Duodenal mucosa (tissue), 2 donors: Measurements from ENCODE around the gene MYO1F.
A peak's percentile ranks its signal among the peaks of the same experiment; 100 is the strongest.
"Not testable (repeated sequence)": the region's sequence is repeated elsewhere in the genome, so short reads cannot be mapped to it uniquely, and the experiment has no call there.

ENCODE experiments used
- H3K27ac ChIP-seq: one replicate; pipeline ENCODE4 v1.7.0; 2013; ENCODE audit warnings: low read depth, low read length
- H3K27me3 ChIP-seq, 2 donors: one replicate each; pipeline ENCODE4 v1.7.0; 2013; ENCODE audit warnings: low read length in 2 of 2, control low read depth in 1 of 2; ENCODE audit not compliant: insufficient read depth in 2 of 2, control insufficient read depth in 1 of 2
- H3K36me3 ChIP-seq, 2 donors: one replicate each; pipeline ENCODE4 v1.7.0; 2013; ENCODE audit warnings: low read length in 2 of 2, control low read depth in 1 of 2; ENCODE audit not compliant: insufficient read depth in 2 of 2, control insufficient read depth in 1 of 2
- H3K4me1 ChIP-seq, 2 donors: one replicate each; pipeline ENCODE4 v1.7.0; 2013; ENCODE audit warnings: low read length in 2 of 2, control low read depth in 1 of 2; ENCODE audit not compliant: insufficient read depth in 2 of 2, control insufficient read depth in 1 of 2
- H3K4me3 ChIP-seq, 2 donors: one replicate each; pipeline ENCODE4 v1.7.0; 2013; ENCODE audit warnings: low read length in 2 of 2, low read depth in 1 of 2
- H3K9ac ChIP-seq, 2 donors: one replicate each; pipeline ENCODE4 v1.7.0; 2013; ENCODE audit warnings: low read length in 2 of 2, low read depth in 1 of 2
- H3K9me3 ChIP-seq, 2 donors: one replicate each; pipeline ENCODE4 v1.7.0; 2013; ENCODE audit warnings: low read length in 2 of 2, control low read depth in 1 of 2; ENCODE audit not compliant: control insufficient read depth in 1 of 2

The MYO1F gene

GRCh38 chr19:8577247-8577646 lies at the start of gene MYO1F:
TSS of gene MYO1F (minus strand) at chr19:8577442. CDS start at chr19:8577309, 133 bp downstream.
- Histone ChIP-seq H3K36me3 (no peaks in the 10 kb centered on the region), H3K27me3 (peaks cover 0 to 4% of the 10 kb centered on the region in 2 donors), H3K27ac (peak within 1 kb of the TSS; percentile 13), H3K9ac (peak within 1 kb of the TSS; percentile 59 to 79), H3K9me3 (no peaks in the 10 kb centered on the region), H3K4me3 (peak within 1 kb of the TSS; percentile 49 to 83), H3K4me1 (peaks cover 10 to 23% of the 10 kb centered on the region in 2 donors)

GRCh38 chr19:8626842-8627241 lies 49.6 kb upstream of the MYO1F start:
- no peaks in the 10 kb centered on the region for H3K4me1 ChIP-seq
- H3K36me3 ChIP-seq: no peaks in the 10 kb centered on the region
- no peaks in the 10 kb centered on the region for H3K9me3 ChIP-seq
- H3K4me3 ChIP-seq: no peak overlapping the region
- no peak overlapping the region for H3K27ac ChIP-seq
- no peak overlapping the region for H3K9ac ChIP-seq
- H3K27me3 ChIP-seq: no peaks in the 10 kb centered on the region

- not testable (repeated sequence) for H3K36me3 ChIP-seq, H3K9ac ChIP-seq, H3K9me3 ChIP-seq, H3K27ac ChIP-seq, H3K4me3 ChIP-seq, H3K27me3 ChIP-seq, H3K4me1 ChIP-seq
Measured at GRCh38 chr19:8622886-8623285, 45.6 kb upstream of the MYO1F start.

GRCh38 chr19:8618751-8619150 lies 41.5 kb upstream of the MYO1F start:
- H3K27ac ChIP-seq: no peak overlapping the region
- H3K27me3 ChIP-seq: peaks cover 0 to 6% of the 10 kb centered on the region in 2 donors
- no peaks in the 10 kb centered on the region for H3K4me1 ChIP-seq
- no peak overlapping the region for H3K9ac ChIP-seq
- H3K9me3 ChIP-seq: no peaks in the 10 kb centered on the region
- H3K36me3 ChIP-seq: no peaks in the 10 kb centered on the region
- no peak overlapping the region for H3K4me3 ChIP-seq

GRCh38 chr19:8617984-8618383 lies 40.7 kb upstream of the MYO1F start:
- no peaks in the 10 kb centered on the region for H3K9me3 ChIP-seq
- no peak overlapping the region for H3K4me3 ChIP-seq
- H3K36me3 ChIP-seq: no peaks in the 10 kb centered on the region
- peaks cover 0 to 6% of the 10 kb centered on the region in 2 donors for H3K27me3 ChIP-seq
- no peak overlapping the region for H3K27ac ChIP-seq
- no peak overlapping the region for H3K9ac ChIP-seq
- H3K4me1 ChIP-seq: no peaks in the 10 kb centered on the region

- not testable (repeated sequence) for H3K4me1 ChIP-seq, H3K27ac ChIP-seq, H3K9me3 ChIP-seq, H3K36me3 ChIP-seq, H3K9ac ChIP-seq, H3K27me3 ChIP-seq, H3K4me3 ChIP-seq
Measured at GRCh38 chr19:8617325-8617724, 40.1 kb upstream of the MYO1F start.

GRCh38 chr19:8616861-8617260 lies 39.6 kb upstream of the MYO1F start:
- Histone ChIP-seq H3K27me3 (peaks cover 0 to 6% of the 10 kb centered on the region in 2 donors), H3K4me1 (no peaks in the 10 kb centered on the region), H3K4me3 (no peak overlapping the region), H3K27ac (no peak overlapping the region), H3K9ac (no peak overlapping the region), H3K9me3 (no peaks in the 10 kb centered on the region), H3K36me3 (no peaks in the 10 kb centered on the region)

- Histone ChIP-seq H3K36me3 (no peaks in the 10 kb centered on the region), H3K27ac (no peak overlapping the region), H3K9ac (no peak overlapping the region), H3K9me3 (no peaks in the 10 kb centered on the region), H3K4me1 (no peaks in the 10 kb centered on the region), H3K27me3 (peaks cover 0 to 6% of the 10 kb centered on the region in 2 donors), H3K4me3 (no peak overlapping the region)
Measured at GRCh38 chr19:8615813-8616596, 38.8 kb upstream of the MYO1F start.

GRCh38 chr19:8615024-8615423 lies 37.8 kb upstream of the MYO1F start:
- H3K9me3 ChIP-seq: no peaks in the 10 kb centered on the region
- H3K4me3 ChIP-seq: no peak overlapping the region
- H3K4me1 ChIP-seq: peaks cover under 1 to 4% of the 10 kb centered on the region in 2 donors
- no peak overlapping the region for H3K9ac ChIP-seq
- H3K27ac ChIP-seq: no peak overlapping the region
- H3K36me3 ChIP-seq: no peaks in the 10 kb centered on the region
- H3K27me3 ChIP-seq: peaks cover 3 to 4% of the 10 kb centered on the region in 2 donors

- Histone ChIP-seq H3K4me1 (peaks cover 6 to 10% of the 10 kb centered on the region in 2 donors), H3K27me3 (peaks cover 9% of the 10 kb centered on the region in 2 donors), H3K9ac (no peak overlapping the region), H3K4me3 (no peak overlapping the region), H3K9me3 (no peaks in the 10 kb centered on the region), H3K27ac (no peak overlapping the region), H3K36me3 (no peaks in the 10 kb centered on the region)
Measured at GRCh38 chr19:8614455-8614854, 37.2 kb upstream of the MYO1F start.
